Thyroid gland (tissue), 4 donors: ENCODE results near the gene GBE1. TPM values are rescaled to one million over a fixed set of nuclear protein-coding genes. Genes with fewer than 3 reads are reported as not detected.

Experiments
- DNase-seq, 2 donors: peaks; one replicate each; pipeline ENCODE4 v3.0.0-alpha.2; 2019
- H3K27ac ChIP-seq, 3 donors: fragments of 200-600 bp; sonication (generic); 1 replicate in 2 of 3; 2 replicates in 1 of 3; pipeline ENCODE4 v1.5.1; 2016 to 2019; ENCODE audit warnings: mild to moderate bottlenecking in 1 of 3, moderate library complexity in 1 of 3
- H3K27me3 ChIP-seq: fragments of 200-600 bp; sonication (generic); one replicate; pipeline ENCODE4 v1.5.1; 2019
- H3K36me3 ChIP-seq, 2 donors: fragments of 200-600 bp; sonication (generic); one replicate each; pipeline ENCODE4 v1.5.1; 2016 to 2019
- H3K4me1 ChIP-seq, 2 donors: fragments of 200-600 bp; sonication (generic); one replicate each; pipeline ENCODE4 v1.5.1; 2017 to 2019
- H3K4me3 ChIP-seq, 3 donors: fragments of 200-600 bp; sonication (generic); replicated peaks in 1 of 3; 1 replicate in 2 of 3; 2 replicates in 1 of 3; pipeline ENCODE4 v1.5.1; 2016; ENCODE audit warnings: mild to moderate bottlenecking in 1 of 3
- H3K9me3 ChIP-seq: fragments of 200-600 bp; sonication (generic); one replicate; pipeline ENCODE4 v1.5.1; 2017
- CTCF ChIP-seq, 6 experiments: fragments of 200-600 bp in 3 of 6; fragments of 450-650 bp in 3 of 6; sonication (generic) in 3 of 6; IDR thresholded peaks; one replicate each; pipeline ENCODE4 v1.5.1; 2016 to 2019; ENCODE audit warnings: antibody characterized with exemption in 6 of 6, mild to moderate bottlenecking in 2 of 6, inconsistent platforms in 1 of 6, moderate library complexity in 1 of 6
- POLR2A ChIP-seq, 2 donors: fragments of 450-650 bp; IDR thresholded peaks; one replicate each; pipeline ENCODE4 v1.6.1; 2017; ENCODE audit warnings: antibody characterized with exemption in 2 of 2, mild to moderate bottlenecking in 2 of 2, moderate library complexity in 1 of 2
- WGBS, 2 donors: methylation state at CpG; one replicate each; pipeline ENCODE4 v1.1.5; 2017; 5-methylcytosine and 5-hydroxymethylcytosine counted together
- intact Hi-C: fragments of 100-400 bp; cut with DNase I; formaldehyde crosslinking; loops from one replicate; pipeline ENCODE4 v1.15.1; 2023
- total RNA-seq, 4 donors: library from RNA; depleted of rRNA; stranded (reverse); fragments of >200 nt; gene quantifications; one replicate each; pipeline ENCODE4 v1.2.3, GENCODE V29; 2016

GBE1 gene
- total RNA-seq, 4 donors from 2014 or later: 33.4 to 58.4 (median 40.8) TPM

DNA sequence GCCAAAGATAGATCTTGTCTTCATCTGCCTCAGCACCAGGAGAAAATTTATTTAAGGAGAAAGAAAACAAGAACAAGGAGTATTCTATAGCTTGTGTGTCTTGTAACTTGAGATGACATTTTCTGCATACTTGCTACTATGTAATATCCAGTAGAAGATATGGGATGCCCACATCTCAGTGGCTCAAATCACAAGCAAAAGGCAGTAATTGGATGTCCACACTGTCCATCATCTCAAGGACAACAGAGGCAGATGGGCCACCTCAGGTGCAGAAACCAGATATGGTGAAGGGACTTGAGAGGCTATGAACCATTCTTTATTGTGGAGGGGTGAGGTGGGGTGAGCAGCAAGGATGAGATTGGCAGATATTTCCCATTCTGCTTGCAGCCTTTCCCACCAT, 309.0 kb downstream of the GBE1 start:
- intact Hi-C loops: no loop called here
- H3K9me3 ChIP-seq: no peaks in the 10 kb centered on the region
- peaks cover 0 to 5% of the 10 kb centered on the region in 2 donors for H3K4me1 ChIP-seq
- H3K27ac ChIP-seq: no peak overlapping the region
- TF ChIP-seq POLR2A (IDR thresholded peaks at IDR 0.05): no peak
- no peak for TF ChIP-seq CTCF (IDR thresholded peaks at IDR 0.05)
- H3K27me3 ChIP-seq: no peaks in the 10 kb centered on the region
- H3K4me3 ChIP-seq: no peak overlapping the region
- no peak for DNase-seq
- no peaks in the 10 kb centered on the region for H3K36me3 ChIP-seq

DNA sequence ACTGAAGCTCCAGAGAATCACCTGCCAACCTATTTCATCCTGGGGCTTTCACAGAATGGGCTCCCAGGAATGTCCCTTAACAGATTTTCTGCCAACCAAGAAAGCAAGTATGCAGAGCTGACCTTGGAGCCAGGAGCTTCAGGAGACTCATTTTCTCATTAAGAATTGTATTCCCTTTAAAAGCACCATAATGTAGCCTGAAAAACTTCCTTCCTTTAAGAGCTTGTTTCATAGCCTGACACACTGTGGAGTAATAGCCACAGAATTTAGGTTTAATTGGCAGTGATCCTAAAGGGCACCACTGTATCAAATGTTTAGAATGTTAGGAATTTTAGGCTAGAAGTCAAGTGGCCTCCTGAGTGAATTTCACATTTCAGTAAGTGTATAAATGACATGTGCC, 309.8 kb downstream of the GBE1 start:
- no peak for TF ChIP-seq POLR2A (IDR thresholded peaks at IDR 0.05)
- TF ChIP-seq CTCF (IDR thresholded peaks at IDR 0.05): no peak
- no peaks in the 10 kb centered on the region for H3K9me3 ChIP-seq
- no peak for DNase-seq
- H3K4me3 ChIP-seq: no peak overlapping the region
- H3K36me3 ChIP-seq: no peaks in the 10 kb centered on the region
- H3K27ac ChIP-seq: no peak overlapping the region
- intact Hi-C loops: no loop called here
- H3K27me3 ChIP-seq: no peaks in the 10 kb centered on the region
- peaks cover 0 to 5% of the 10 kb centered on the region in 2 donors for H3K4me1 ChIP-seq

GRCh38 chr3:81451140-81451539, 310.3 kb downstream of the GBE1 start:
- no peak for DNase-seq
- intact Hi-C loops: no loop called here
- 92 to 93% methylated on average over 2 of the region's 2 CpGs for WGBS, 2 donors
- Histone ChIP-seq H3K27ac (no peak overlapping the region), H3K27me3 (no peaks in the 10 kb centered on the region), H3K4me1 (peaks cover 0 to 5% of the 10 kb centered on the region in 2 donors), H3K4me3 (no peak overlapping the region), H3K9me3 (no peaks in the 10 kb centered on the region), H3K36me3 (no peaks in the 10 kb centered on the region)
- TF ChIP-seq POLR2A (IDR thresholded peaks at IDR 0.05) (no peak), CTCF (IDR thresholded peaks at IDR 0.05) (no peak)

GRCh38 chr3:81446806-81447205, 314.6 kb downstream of the GBE1 start:
- no peak for DNase-seq
- H3K4me3 ChIP-seq: no peak overlapping the region
- H3K4me1 ChIP-seq: peaks cover 0 to 5% of the 10 kb centered on the region in 2 donors
- intact Hi-C loops: no loop called here
- H3K27ac ChIP-seq: no peak overlapping the region
- no peaks in the 10 kb centered on the region for H3K36me3 ChIP-seq
- no peaks in the 10 kb centered on the region for H3K9me3 ChIP-seq
- TF ChIP-seq POLR2A (IDR thresholded peaks at IDR 0.05) (no peak), CTCF (IDR thresholded peaks at IDR 0.05) (no peak)
- H3K27me3 ChIP-seq: no peaks in the 10 kb centered on the region
- 79 to 80% methylated on average over 1 of the region's 1 CpG for WGBS, 2 donors

DNA sequence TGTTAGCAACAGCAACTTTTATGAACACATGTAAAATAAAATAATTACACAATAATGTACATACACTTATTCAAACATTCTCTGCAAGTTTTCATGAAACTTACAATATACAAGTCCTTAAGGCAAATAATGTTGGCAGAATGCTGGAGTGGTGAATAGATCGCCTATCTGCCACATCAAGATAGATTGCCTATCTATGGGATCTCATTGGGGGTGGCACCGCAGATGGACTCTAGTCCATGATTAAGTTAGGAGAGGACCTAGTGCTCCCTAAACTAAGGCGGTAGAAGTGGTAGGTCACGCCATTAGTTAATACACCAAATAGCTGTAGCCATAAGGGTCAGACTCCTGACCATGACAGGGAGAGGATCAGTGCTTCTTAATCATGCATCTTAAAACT, 315.7 kb downstream of the GBE1 start:
- 91 to 92% methylated on average over 4 of the region's 4 CpGs for WGBS, 2 donors
- Histone ChIP-seq H3K36me3 (no peaks in the 10 kb centered on the region), H3K4me3 (no peak overlapping the region), H3K27ac (no peak overlapping the region), H3K4me1 (no peaks in the 10 kb centered on the region), H3K27me3 (no peaks in the 10 kb centered on the region), H3K9me3 (no peaks in the 10 kb centered on the region)
- intact Hi-C loops: no loop called here
- TF ChIP-seq CTCF (IDR thresholded peaks at IDR 0.05) (no peak), POLR2A (IDR thresholded peaks at IDR 0.05) (no peak)
- no peak for DNase-seq
